Uterus (tissue), 4 donors: Measurements from ENCODE around the gene PLA2G4C. TPM values are rescaled to one million over a fixed set of nuclear protein-coding genes. Genes with fewer than 3 reads are reported as not detected.

Experiments
- DNase-seq, 2 donors: peaks; one replicate each; pipeline ENCODE4 v3.0.0-alpha.2; 2019 to 2020
- H3K27ac ChIP-seq, 2 donors: fragments of 200-600 bp; sonication (generic); 1 replicate in 1 of 2; 2 replicates in 1 of 2; pipeline ENCODE4 v1.5.1; 2016 to 2018
- H3K27me3 ChIP-seq, 2 donors: fragments of 200-600 bp; sonication (generic); one replicate each; pipeline ENCODE4 v1.5.1; 2018 to 2019; ENCODE audit warnings: control low read depth in 1 of 2
- H3K36me3 ChIP-seq, 2 donors: fragments of 200-600 bp; sonication (generic); one replicate each; pipeline ENCODE4 v1.5.1; 2019; ENCODE audit warnings: control low read depth in 1 of 2
- H3K4me1 ChIP-seq, 2 donors: fragments of 200-600 bp; sonication (generic); one replicate each; pipeline ENCODE4 v1.5.1; 2018 to 2019; ENCODE audit warnings: control low read depth in 1 of 2
- H3K4me3 ChIP-seq, 2 donors: fragments of 200-600 bp; sonication (generic); 1 replicate in 1 of 2; 2 replicates in 1 of 2; pipeline ENCODE4 v1.5.1; 2018 to 2019; ENCODE audit warnings: mild to moderate bottlenecking in 1 of 2
- H3K9me3 ChIP-seq, 2 donors: fragments of 200-600 bp; sonication (generic); one replicate each; pipeline ENCODE4 v1.5.1; 2019; ENCODE audit warnings: control low read depth in 1 of 2
- POLR2A ChIP-seq, 2 donors: fragments of 450-650 bp; IDR thresholded peaks; one replicate each; pipeline ENCODE4 v1.6.1; 2016; ENCODE audit warnings: antibody characterized with exemption in 2 of 2, mild to moderate bottlenecking in 1 of 2, moderate library complexity in 1 of 2
- intact Hi-C: fragments of 100-400 bp; cut with DNase I; formaldehyde crosslinking; loops from one replicate; pipeline ENCODE4 v1.15.1; 2023; ENCODE audit warnings: low total_unique reads
- total RNA-seq, 4 donors: library from RNA; depleted of rRNA in 3 of 4; stranded (reverse); fragments of >200 nt in 3 of 4; gene quantifications; one replicate each; pipeline versions ENCODE4 v1.1.0 to v1.2.4, GENCODE V29; 2014 to 2023
- TF ChIP-seq, protein P1 (sequence below), 4 experiments: fragments of 200-600 bp in 2 of 4; fragments of 450-650 bp in 2 of 4; sonication (generic) in 2 of 4; IDR thresholded peaks; one replicate each; pipeline ENCODE4 v1.5.1; 2016 to 2019; ENCODE audit warnings: antibody characterized with exemption in 4 of 4, mild to moderate bottlenecking in 2 of 4, moderate library complexity in 1 of 4
- donor health status: DM: yes; HTN: yes; CAD: no.

The PLA2G4C gene
- total RNA-seq, 4 donors from 2014 or later = 2.1 to 15.6 (median 5.3) TPM

DNA sequence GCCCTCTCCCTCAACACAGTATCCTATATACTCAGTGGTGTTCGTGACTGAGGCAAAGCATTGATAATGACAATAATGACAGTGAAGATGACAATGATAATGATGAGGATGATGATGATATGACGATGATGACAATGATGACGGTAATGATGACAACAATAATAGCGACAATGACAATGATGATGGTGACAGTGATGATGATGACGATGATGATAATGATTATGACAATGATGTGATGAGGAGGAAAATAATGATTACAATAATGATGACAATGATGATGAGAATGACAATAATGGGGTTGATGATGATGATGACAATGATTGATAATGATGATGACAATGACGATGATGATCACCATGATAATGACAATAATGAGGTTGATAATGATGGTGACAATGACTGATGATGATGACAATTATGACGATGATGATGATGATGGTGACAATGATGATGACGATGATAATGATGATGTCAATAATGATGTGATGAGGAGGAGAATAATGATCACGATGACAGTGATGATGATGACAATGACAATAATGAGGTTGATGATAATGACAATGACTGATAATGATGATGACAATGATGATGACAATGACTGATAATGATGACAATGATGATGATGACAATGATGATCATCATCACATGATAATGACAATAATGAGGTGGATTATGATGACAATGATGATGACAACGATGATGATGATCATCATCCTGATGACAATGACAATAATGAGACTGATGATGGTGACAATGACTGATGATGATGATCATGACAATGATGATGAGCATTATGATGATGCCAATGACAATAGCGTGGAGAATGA lies 99.5 kb downstream of the PLA2G4C start:
- H3K27me3 ChIP-seq = no peaks in the 10 kb centered on the region
- no peaks in the 10 kb centered on the region for H3K36me3 ChIP-seq
- TF ChIP-seq, protein P1, sequence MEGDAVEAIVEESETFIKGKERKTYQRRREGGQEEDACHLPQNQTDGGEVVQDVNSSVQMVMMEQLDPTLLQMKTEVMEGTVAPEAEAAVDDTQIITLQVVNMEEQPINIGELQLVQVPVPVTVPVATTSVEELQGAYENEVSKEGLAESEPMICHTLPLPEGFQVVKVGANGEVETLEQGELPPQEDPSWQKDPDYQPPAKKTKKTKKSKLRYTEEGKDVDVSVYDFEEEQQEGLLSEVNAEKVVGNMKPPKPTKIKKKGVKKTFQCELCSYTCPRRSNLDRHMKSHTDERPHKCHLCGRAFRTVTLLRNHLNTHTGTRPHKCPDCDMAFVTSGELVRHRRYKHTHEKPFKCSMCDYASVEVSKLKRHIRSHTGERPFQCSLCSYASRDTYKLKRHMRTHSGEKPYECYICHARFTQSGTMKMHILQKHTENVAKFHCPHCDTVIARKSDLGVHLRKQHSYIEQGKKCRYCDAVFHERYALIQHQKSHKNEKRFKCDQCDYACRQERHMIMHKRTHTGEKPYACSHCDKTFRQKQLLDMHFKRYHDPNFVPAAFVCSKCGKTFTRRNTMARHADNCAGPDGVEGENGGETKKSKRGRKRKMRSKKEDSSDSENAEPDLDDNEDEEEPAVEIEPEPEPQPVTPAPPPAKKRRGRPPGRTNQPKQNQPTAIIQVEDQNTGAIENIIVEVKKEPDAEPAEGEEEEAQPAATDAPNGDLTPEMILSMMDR (IDR thresholded peaks at IDR 0.05) = no peak
- no peak for TF ChIP-seq POLR2A (IDR thresholded peaks at IDR 0.05)
- H3K27ac ChIP-seq = no peak overlapping the region
- no peak for DNase-seq
- H3K9me3 ChIP-seq = no peaks in the 10 kb centered on the region
- intact Hi-C loops = no loop called here
- H3K4me3 ChIP-seq = no peak overlapping the region
- no peaks in the 10 kb centered on the region for H3K4me1 ChIP-seq

DNA sequence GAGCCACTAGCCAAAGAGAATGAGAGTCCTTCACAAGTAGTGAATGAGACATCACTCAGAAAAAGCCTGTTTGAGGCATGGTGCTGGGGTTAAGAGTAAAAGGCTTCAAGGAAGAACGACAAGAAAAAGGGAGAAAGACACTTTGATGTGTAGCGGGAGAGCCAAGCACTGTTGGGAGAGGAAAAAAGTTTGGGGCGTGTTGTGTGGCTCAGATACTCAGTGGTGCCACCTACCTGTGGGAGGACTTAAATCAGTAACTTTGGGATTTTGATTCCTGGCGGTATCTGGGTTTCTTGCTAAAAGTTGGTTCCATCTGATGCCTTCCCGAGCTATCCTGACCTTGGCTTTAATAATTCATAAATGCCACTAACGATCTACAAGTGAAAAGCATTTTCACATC lies 103.9 kb downstream of the PLA2G4C start:
- H3K36me3 ChIP-seq = no peaks in the 10 kb centered on the region
- H3K9me3 ChIP-seq = no peaks in the 10 kb centered on the region
- H3K27ac ChIP-seq = no peak overlapping the region
- TF ChIP-seq, protein P1 (IDR thresholded peaks at IDR 0.05) = no peak
- TF ChIP-seq POLR2A (IDR thresholded peaks at IDR 0.05) = no peak
- no peak overlapping the region for H3K4me3 ChIP-seq
- no peak for DNase-seq
- intact Hi-C loops = no loop called here
- H3K27me3 ChIP-seq = no peaks in the 10 kb centered on the region
- H3K4me1 ChIP-seq = no peaks in the 10 kb centered on the region

DNA sequence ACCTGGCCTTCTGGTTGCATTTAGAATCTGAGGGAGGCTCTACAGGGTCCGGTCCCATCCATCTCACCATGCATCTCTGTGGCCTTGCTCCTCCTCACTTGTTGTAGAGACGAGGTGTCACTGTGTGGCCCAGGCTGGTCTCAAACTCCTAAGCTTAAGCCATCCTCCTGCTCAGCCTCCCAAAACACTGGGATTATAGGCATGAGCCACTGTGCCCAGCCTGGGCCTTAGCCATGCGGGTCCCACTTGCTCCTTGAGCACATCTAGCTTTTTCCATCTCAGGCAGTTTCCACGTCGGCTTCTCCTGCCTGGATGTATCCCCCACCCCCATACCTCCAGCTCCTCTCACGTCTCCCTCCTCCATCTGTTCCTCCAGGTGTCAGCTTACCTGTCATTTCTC lies 106.4 kb downstream of the PLA2G4C start:
- intact Hi-C loops = no loop called here
- no peaks in the 10 kb centered on the region for H3K27me3 ChIP-seq
- H3K27ac ChIP-seq = no peak overlapping the region
- H3K4me1 ChIP-seq = no peaks in the 10 kb centered on the region
- no peaks in the 10 kb centered on the region for H3K36me3 ChIP-seq
- H3K4me3 ChIP-seq = no peak overlapping the region
- DNase-seq = no peak
- no peaks in the 10 kb centered on the region for H3K9me3 ChIP-seq
- no peak for TF ChIP-seq POLR2A (IDR thresholded peaks at IDR 0.05)
- TF ChIP-seq, protein P1 (IDR thresholded peaks at IDR 0.05) = no peak

DNA sequence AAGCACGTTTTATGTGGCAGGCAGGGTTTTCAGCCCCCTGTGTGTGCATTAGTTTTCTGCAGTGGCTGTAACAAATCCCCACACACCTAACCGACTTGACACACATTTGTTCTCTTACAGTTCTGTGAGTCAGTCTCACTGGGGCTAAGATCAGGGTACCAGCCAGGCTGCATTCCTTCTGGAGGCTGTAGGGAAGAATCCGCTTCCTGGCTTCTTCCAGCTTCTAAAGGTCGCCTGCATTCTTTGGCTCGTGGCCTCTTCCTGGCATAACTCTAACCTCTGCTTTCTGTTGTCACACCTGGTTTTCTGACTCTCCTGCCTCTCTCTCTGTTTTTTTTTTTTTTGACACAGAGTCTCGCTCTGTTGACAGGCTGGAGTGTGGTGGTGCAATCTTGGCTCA lies 109.8 kb downstream of the PLA2G4C start:
- no peaks in the 10 kb centered on the region for H3K9me3 ChIP-seq
- no peaks in the 10 kb centered on the region for H3K4me1 ChIP-seq
- no peak for DNase-seq
- TF ChIP-seq POLR2A (IDR thresholded peaks at IDR 0.05) = no peak
- TF ChIP-seq, protein P1 (IDR thresholded peaks at IDR 0.05) = no peak
- H3K27ac ChIP-seq = no peak overlapping the region
- H3K36me3 ChIP-seq = no peaks in the 10 kb centered on the region
- no peak overlapping the region for H3K4me3 ChIP-seq
- intact Hi-C loops = no loop called here
- H3K27me3 ChIP-seq = no peaks in the 10 kb centered on the region

DNA sequence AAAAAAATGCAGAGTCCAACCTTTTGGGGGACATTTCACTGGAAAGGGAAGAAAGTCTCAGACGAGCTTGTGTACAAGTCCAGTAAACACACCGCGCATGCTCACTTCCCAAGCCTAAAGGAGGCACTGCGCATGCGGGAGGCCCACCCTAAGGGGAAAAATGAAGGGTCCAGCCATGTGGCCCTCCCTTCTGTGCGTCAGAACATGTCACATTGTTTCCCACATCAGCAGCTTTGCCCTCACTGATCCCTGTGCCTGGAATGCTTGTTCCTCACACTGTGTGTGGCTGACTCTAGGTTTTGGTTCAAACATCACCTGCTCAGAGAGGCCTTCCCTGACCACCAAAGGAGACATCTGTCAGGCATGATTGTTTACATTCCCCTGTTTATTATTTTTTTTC lies 111.8 kb downstream of the PLA2G4C start:
- H3K4me3 ChIP-seq = no peak overlapping the region
- no peaks in the 10 kb centered on the region for H3K27me3 ChIP-seq
- TF ChIP-seq, protein P1 (IDR thresholded peaks at IDR 0.05) = no peak
- TF ChIP-seq POLR2A (IDR thresholded peaks at IDR 0.05) = no peak
- H3K9me3 ChIP-seq = no peaks in the 10 kb centered on the region
- no peaks in the 10 kb centered on the region for H3K4me1 ChIP-seq
- no peak overlapping the region for H3K27ac ChIP-seq
- no peaks in the 10 kb centered on the region for H3K36me3 ChIP-seq
- no peak for DNase-seq
- intact Hi-C loops = no loop called here

Other genes with a start within 250 kb of the PLA2G4C start
- gene SULT2A1, start 224.5 kb downstream of the PLA2G4C start, total RNA-seq = not detected
- not detected for gene BSPH1, start 118.6 kb downstream of the PLA2G4C start, total RNA-seq
- gene ELSPBP1, start 116.2 kb downstream of the PLA2G4C start, total RNA-seq = not detected
- not detected for gene CABP5, start 66.7 kb downstream of the PLA2G4C start, total RNA-seq
- gene LIG1, start 59.5 kb upstream of the PLA2G4C start, total RNA-seq = 10 to 100 TPM in 3 of 4 donors, 1 to 10 TPM in 1; 5.9 to 96.1 (median 28.1) TPM
- 10 to 100 TPM in 1 of 4 donors, 1 to 10 TPM in 2, under 1 TPM in 1; 0.59 to 13.2 (median 4.2) TPM for gene ZSWIM9, start 59.9 kb upstream of the PLA2G4C start, total RNA-seq
- gene CARD8, start 145.1 kb upstream of the PLA2G4C start, total RNA-seq = 10 to 100 TPM; 18.8 to 80.2 (median 53.0) TPM
- gene ZNF114, start 159.3 kb upstream of the PLA2G4C start, total RNA-seq = 10 to 100 TPM in 1 of 4 donors, 1 to 10 TPM in 1, under 1 TPM in 1, not detected in 1; under 0.01 to 15.3 (median 2.0) TPM
- gene EMP3, start 214.7 kb upstream of the PLA2G4C start, total RNA-seq = 100 to 1,000 TPM in 1 of 4 donors, 10 to 100 TPM in 3; 23.8 to 147 (median 45.2) TPM